SU-DHL-6 (cell line): Measurements from ENCODE around the gene ATXN7.

Source experiments
- H2AFZ ChIP-seq: fragments of 200-600 bp; sonication (generic); 2 replicates; pipeline ENCODE4 v1.6.1; 2014; ENCODE audit warnings: low read depth, mild to moderate bottlenecking, moderate library complexity, mixed read lengths, antibody characterized with exemption, low read length; ENCODE audit not compliant: severe bottlenecking
- H3F3A ChIP-seq: fragments of 200-600 bp; shearing (Covaris generic); 2 replicates; pipeline ENCODE4 v1.6.0; 2016; ENCODE audit warnings: antibody characterized with exemption, mild to moderate bottlenecking; ENCODE audit not compliant: insufficient read depth
- H3K27ac ChIP-seq: fragments of 200-600 bp; sonication (generic); 2 replicates; pipeline ENCODE4 v1.5.1; 2016; ENCODE audit warnings: low read depth, mild to moderate bottlenecking, low read length, moderate library complexity, mixed read lengths
- H3K27me3 ChIP-seq: fragments of 200-600 bp; sonication (generic), shearing (Covaris generic); 2 replicates; pipeline ENCODE4 v1.6.0; 2014; ENCODE audit warnings: mild to moderate bottlenecking, low read length
- H3K36me3 ChIP-seq: fragments of 200-600 bp; sonication (generic); 2 replicates; pipeline ENCODE4 v1.6.1; 2014; ENCODE audit warnings: mild to moderate bottlenecking, low read length, mixed read lengths
- H3K4me2 ChIP-seq: fragments of 300-600, 200-600 bp; shearing (Covaris generic), sonication (generic); 2 replicates; pipeline ENCODE4 v1.6.0; 2014; ENCODE audit warnings: low read length, low read depth, mild to moderate bottlenecking; ENCODE audit not compliant: poor library complexity, severe bottlenecking
- H3K4me3 ChIP-seq: fragments of 200-600 bp; sonication (generic); 2 replicates; pipeline ENCODE4 v1.5.1; 2014; ENCODE audit warnings: antibody characterized with exemption, low read length, mild to moderate bottlenecking, mixed read lengths; ENCODE audit not compliant: insufficient read depth, poor library complexity, severe bottlenecking
- H3K79me2 ChIP-seq: fragments of 200-600 bp; sonication (generic); 2 replicates; pipeline ENCODE4 v1.6.1; 2014; ENCODE audit warnings: mild to moderate bottlenecking, low read length, moderate library complexity; ENCODE audit not compliant: insufficient read depth
- H3K9ac ChIP-seq: fragments of 200-600 bp; sonication (generic); 2 replicates; pipeline ENCODE4 v1.7.0; 2014; ENCODE audit warnings: mild to moderate bottlenecking, low read length
- H3K9me2 ChIP-seq: fragments of 200-600 bp; sonication (generic); replicated peaks from 2 replicates; pipeline ENCODE4 v1.6.1; 2014; ENCODE audit warnings: low read length; ENCODE audit not compliant: insufficient read depth
- H3K9me3 ChIP-seq: fragments of 200-600 bp; sonication (generic); 2 replicates; pipeline ENCODE4 v1.6.1; 2014; ENCODE audit warnings: low read length, mixed read lengths; ENCODE audit not compliant: insufficient read depth
- H4K20me1 ChIP-seq: fragments of 200-600 bp; sonication (generic); 2 replicates; pipeline ENCODE4 v1.6.1; 2014; ENCODE audit warnings: low read depth, mild to moderate bottlenecking, antibody characterized with exemption, low read length, moderate library complexity, mixed read lengths
- EZH2phosphoT487 ChIP-seq: fragments of 200-600 bp; sonication (generic), shearing (Covaris generic); conservative IDR thresholded peaks from 2 replicates; pipeline ENCODE4 v1.6.1; 2018; ENCODE audit warnings: mild to moderate bottlenecking, antibody characterized with exemption, low read length, moderate library complexity, mixed read lengths
- TF ChIP-seq, protein P1 (sequence below): fragments of 200-600 bp; sonication (generic); IDR thresholded peaks from one replicate; pipeline ENCODE4 v1.5.1; 2017; ENCODE audit warnings: antibody characterized with exemption, mild to moderate bottlenecking, low read length, moderate library complexity; ENCODE audit not compliant: insufficient read depth, poor library complexity, severe bottlenecking

The ATXN7 gene

GRCh38 chr3:63830526-63830925 lies 33.1 kb upstream of the ATXN7 start:
- H3K9me3 ChIP-seq: no peaks in the 10 kb centered on the region
- no peaks in the 10 kb centered on the region for H3K9me2 ChIP-seq
- no peak overlapping the region for H2AFZ ChIP-seq
- peaks cover 16% of the 10 kb centered on the region; the same call in 1 of the 2 replicates for H3K36me3 ChIP-seq
- H3K9ac ChIP-seq: no peak overlapping the region
- no peaks in the 10 kb centered on the region for H3F3A ChIP-seq
- H3K4me2 ChIP-seq: no peak overlapping the region
- no peak overlapping the region for H3K4me3 ChIP-seq
- H4K20me1 ChIP-seq: no peaks in the 10 kb centered on the region
- H3K27ac ChIP-seq: no peak overlapping the region
- H3K27me3 ChIP-seq: no peaks in the 10 kb centered on the region
- H3K79me2 ChIP-seq: no peaks in the 10 kb centered on the region
- TF ChIP-seq EZH2phosphoT487: no peak
- TF ChIP-seq, protein P1, sequence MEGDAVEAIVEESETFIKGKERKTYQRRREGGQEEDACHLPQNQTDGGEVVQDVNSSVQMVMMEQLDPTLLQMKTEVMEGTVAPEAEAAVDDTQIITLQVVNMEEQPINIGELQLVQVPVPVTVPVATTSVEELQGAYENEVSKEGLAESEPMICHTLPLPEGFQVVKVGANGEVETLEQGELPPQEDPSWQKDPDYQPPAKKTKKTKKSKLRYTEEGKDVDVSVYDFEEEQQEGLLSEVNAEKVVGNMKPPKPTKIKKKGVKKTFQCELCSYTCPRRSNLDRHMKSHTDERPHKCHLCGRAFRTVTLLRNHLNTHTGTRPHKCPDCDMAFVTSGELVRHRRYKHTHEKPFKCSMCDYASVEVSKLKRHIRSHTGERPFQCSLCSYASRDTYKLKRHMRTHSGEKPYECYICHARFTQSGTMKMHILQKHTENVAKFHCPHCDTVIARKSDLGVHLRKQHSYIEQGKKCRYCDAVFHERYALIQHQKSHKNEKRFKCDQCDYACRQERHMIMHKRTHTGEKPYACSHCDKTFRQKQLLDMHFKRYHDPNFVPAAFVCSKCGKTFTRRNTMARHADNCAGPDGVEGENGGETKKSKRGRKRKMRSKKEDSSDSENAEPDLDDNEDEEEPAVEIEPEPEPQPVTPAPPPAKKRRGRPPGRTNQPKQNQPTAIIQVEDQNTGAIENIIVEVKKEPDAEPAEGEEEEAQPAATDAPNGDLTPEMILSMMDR: no peak

GRCh38 chr3:63832395-63832794 lies 31.3 kb upstream of the ATXN7 start:
- no peak overlapping the region for H3K27ac ChIP-seq
- H3K9me3 ChIP-seq: no peaks in the 10 kb centered on the region
- no peak overlapping the region for H3K9ac ChIP-seq
- TF ChIP-seq, protein P1: no peak
- no peak for TF ChIP-seq EZH2phosphoT487
- H3K36me3 ChIP-seq: peaks cover 34% of the 10 kb centered on the region; the same call in 1 of the 2 replicates
- no peaks in the 10 kb centered on the region for H3F3A ChIP-seq
- no peak overlapping the region for H2AFZ ChIP-seq
- no peaks in the 10 kb centered on the region for H3K79me2 ChIP-seq
- H3K4me2 ChIP-seq: no peak overlapping the region
- H3K4me3 ChIP-seq: no peak overlapping the region
- H3K9me2 ChIP-seq: no peaks in the 10 kb centered on the region
- H3K27me3 ChIP-seq: no peaks in the 10 kb centered on the region
- H4K20me1 ChIP-seq: no peaks in the 10 kb centered on the region

- H3K9ac ChIP-seq: no peak overlapping the region
- H3K4me3 ChIP-seq: no peak overlapping the region
- H3K27me3 ChIP-seq: no peaks in the 10 kb centered on the region
- H3K9me2 ChIP-seq: no peaks in the 10 kb centered on the region
- no peak overlapping the region for H3K4me2 ChIP-seq
- peaks cover 18% of the 10 kb centered on the region; the same call in 1 of the 2 replicates for H3K36me3 ChIP-seq
- no peaks in the 10 kb centered on the region for H3K9me3 ChIP-seq
- H2AFZ ChIP-seq: no peak overlapping the region
- TF ChIP-seq EZH2phosphoT487: no peak
- TF ChIP-seq, protein P1: no peak
- peaks cover 4% of the 10 kb centered on the region; the same call in 1 of the 2 replicates for H4K20me1 ChIP-seq
- H3F3A ChIP-seq: no peaks in the 10 kb centered on the region
- peaks cover 56% of the 10 kb centered on the region for H3K79me2 ChIP-seq
- H3K27ac ChIP-seq: no peak overlapping the region
Observed at GRCh38 chr3:63841704-63842103, 22.0 kb upstream of the ATXN7 start.
